GM12891 (cell line): Measurements from ENCODE around the gene ATG16L2.

ENCODE experiments used
- PAX5 ChIP-seq: IDR thresholded peaks from 2 replicates; pipeline ENCODE4 v1.6.1; 2011; ENCODE audit warnings: low read length, moderate library complexity, mild to moderate bottlenecking; ENCODE audit not compliant: insufficient read depth, severe bottlenecking
- POLR2A ChIP-seq: IDR thresholded peaks from 2 replicates; pipeline ENCODE4 v1.6.1; 2011; ENCODE audit warnings: low read depth, low read length, control low read depth
- POLR2AphosphoS5 ChIP-seq: IDR thresholded peaks from 2 replicates; pipeline ENCODE4 v1.6.1; 2011; ENCODE audit warnings: low read depth, low read length, control low read depth
- POU2F2 ChIP-seq: IDR thresholded peaks from 2 replicates; pipeline ENCODE4 v1.6.1; 2011; ENCODE audit warnings: low read depth, mild to moderate bottlenecking, control low read depth, low read length, moderate library complexity
- SPI1 ChIP-seq: IDR thresholded peaks from 2 replicates; pipeline ENCODE4 v1.6.1; 2011; ENCODE audit warnings: low read depth, low read length, control low read depth
- TAF1 ChIP-seq: IDR thresholded peaks from 2 replicates; pipeline ENCODE4 v1.6.1; 2011; ENCODE audit warnings: low read depth, low read length, control low read depth

DNA sequence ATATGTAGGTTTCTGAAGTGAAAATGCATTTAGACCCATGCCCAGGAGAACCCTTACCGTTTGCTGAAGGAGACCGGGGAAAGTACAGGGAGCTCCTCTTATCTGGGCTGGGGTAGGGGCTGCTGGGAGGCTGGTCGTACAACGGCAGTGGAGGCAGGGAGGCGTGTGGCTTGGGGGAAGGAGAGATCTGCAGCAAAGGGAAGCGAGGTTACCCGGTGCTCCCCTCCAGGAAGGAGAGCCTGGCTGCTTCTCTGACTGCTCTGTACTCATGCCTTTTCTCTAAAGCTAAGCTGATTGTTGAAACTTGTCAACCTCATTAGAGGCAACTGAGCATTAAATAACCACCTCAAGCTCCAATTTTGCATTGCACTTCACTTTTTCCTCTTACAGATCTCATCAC is 27.2 kb downstream of the ATG16L2 start:
- TF ChIP-seq TAF1 (no peak), POLR2A (no peak), POLR2AphosphoS5 (no peak), POU2F2 (no peak), SPI1 (no peak), PAX5 (no peak)
